Non-pigmented ciliary epithelial cell (primary cell): ENCODE measurements around the gene TEAD4.

Experiments
- DNase-seq: peaks from one replicate; pipeline ENCODE4 v3.0.0-alpha.2; 2010; ENCODE audit warnings: low read depth

TEAD4 gene

DNA sequence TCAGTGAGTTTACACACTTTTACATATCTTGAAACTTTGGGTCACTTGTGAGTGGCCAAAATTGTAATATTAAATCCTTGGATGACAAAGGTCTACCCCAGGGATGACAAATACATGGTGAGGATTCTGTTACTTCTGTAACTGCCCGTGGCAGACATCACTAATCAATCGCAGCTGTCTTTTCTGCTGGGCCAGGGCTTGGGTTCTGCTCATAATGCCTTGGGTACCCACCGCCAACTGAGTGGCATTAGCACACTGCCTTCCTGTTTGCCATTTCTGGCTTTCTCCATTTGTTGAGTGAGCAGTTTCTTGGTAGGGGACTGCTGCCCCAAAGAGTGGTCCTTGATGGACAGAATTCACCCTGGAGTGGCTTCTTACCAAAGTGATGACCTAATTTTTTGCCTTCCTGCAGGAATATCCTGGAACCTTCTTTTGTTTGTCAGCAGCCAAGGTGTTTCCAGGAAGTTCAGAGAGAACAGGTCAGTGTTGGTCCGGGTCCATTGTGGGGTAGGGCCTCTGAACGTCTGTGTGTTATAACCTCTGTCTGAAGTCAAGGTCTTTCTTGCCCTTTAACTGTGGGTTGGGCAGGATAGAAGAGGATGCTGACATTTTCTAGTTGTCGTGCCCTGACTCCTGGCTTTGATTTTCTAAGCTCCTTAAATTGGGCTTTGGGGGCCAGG lies 124.2 kb downstream of the TEAD4 start:
- DNase-seq, result no peak

DNA sequence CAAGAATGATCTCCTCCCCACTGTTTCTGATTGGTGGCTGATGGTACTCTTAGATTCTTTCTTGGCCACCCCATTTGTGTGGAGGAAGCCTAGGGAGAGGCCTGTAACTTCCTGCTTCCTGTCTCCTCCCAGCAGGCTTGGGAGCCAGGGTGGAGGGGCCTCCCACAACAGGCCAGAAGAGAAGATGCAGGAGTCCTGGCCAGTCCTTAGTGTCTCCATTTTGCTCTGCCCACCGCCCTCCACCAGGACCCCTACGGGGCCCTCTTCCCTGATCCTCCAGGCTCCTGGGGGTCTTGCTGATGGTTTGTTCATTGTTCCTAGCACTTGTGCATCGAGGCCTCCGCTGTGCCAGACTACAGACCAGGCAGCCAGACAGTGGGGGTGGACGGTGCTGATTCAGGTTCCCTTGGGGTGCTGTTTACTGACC lies 124.7 kb downstream of the TEAD4 start:
- no peak for DNase-seq

DNA sequence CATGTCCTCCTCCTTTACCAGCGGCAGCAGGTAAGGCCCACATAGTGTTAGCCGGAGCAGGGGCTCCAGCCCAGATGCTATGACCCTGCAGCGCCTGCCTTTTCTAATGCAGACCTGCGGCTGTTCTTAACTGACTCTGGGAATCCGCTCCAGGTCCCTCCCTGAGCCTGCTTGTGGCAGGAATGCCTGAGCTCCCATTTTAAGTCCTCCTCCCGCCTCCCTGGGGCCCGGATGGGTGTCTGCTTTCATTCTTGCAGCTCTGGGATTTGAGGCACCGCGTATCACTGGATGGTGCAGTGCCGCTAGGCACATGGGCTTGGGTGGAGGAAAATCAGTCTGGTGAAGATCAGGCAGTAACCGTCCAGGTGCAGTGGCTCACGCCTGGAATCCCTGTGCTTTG lies 125.5 kb downstream of the TEAD4 start:
- DNase-seq, result no peak

DNA sequence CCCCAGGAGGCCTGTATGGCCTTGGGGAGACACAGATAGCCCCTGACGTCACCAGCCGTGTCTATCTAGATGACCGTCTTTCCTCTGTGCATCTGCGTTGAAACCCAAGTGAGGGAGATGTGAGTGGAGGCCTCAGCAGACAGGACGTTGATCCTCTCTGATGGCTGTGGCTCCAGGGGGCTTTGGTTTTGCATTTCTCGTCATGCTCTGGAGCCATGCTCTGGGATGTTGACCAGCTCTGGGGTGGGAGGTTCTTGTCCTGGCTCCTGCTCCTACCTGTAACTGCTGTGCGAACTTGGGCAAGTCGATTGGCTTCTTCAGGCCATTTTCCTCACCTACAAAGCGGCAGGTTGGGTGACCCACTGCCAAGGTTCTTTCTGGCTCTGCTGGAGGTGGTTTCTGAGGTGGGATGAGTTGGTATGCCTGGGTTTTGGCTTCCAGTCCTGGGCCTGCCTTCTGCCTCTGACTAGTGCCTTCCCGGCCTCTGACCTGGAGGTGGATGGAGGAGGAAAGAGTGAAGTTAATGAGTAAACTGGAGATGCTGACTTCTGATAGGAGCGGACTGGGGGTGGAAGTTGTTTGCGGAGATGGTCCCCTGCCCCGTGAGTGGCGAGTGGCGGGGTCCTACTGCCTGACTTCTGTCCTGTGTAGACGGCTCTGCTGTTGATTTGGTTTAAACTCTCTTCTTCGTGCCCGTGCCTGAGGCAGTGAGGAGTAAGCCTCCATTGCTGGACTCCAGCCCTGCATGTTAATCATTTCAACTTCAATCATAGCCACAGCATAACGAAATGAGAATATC lies 126.3 kb downstream of the TEAD4 start:
- no peak for DNase-seq

DNA sequence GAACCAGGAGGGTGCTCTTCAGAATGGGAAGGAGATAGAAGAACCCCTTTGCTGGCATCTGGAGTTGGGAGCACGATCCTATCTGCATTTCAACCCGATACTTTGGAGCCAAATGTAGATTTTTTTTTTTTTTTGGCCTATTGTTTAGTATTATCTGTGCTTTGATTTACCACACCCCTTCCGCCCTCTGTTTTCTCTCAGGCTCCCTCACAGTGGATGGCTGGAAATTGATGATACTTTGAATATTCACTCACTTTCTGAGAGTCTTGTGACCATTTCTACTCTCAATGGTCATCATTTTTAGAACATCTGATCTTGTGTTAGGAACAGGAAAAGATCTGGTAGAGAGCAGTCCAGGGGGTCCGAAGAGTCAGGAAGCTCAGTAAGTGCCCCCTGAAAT lies 127.0 kb downstream of the TEAD4 start:
- no peak for DNase-seq

DNA sequence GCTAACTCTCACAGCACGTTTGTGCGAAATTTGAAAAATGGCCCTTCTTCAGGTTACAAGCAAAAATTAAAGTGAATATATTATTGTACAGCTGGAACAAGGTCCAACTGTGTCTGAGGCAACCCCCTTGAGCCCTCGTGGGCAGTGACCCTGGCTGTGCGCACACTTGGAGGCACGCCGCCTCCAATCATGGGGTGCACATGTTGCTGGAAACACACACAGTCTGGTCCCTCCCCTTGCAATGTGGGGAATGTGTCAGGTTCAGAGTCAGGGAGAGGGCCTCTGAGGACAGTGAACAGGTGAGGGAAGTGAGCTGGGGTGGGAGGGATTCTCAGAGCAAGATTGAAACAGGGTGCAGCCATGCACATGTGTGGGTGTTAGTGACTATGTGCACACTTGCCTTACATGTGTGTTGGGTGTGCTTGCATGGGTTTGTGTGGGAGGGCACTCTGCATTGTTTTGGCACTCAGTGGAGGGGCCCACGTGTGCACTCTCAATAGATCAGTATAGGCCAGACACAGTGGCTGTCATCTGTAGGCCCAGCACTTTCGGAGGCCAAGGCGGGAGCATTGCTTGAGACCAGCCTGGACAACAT lies 127.6 kb downstream of the TEAD4 start:
- no peak for DNase-seq

DNA sequence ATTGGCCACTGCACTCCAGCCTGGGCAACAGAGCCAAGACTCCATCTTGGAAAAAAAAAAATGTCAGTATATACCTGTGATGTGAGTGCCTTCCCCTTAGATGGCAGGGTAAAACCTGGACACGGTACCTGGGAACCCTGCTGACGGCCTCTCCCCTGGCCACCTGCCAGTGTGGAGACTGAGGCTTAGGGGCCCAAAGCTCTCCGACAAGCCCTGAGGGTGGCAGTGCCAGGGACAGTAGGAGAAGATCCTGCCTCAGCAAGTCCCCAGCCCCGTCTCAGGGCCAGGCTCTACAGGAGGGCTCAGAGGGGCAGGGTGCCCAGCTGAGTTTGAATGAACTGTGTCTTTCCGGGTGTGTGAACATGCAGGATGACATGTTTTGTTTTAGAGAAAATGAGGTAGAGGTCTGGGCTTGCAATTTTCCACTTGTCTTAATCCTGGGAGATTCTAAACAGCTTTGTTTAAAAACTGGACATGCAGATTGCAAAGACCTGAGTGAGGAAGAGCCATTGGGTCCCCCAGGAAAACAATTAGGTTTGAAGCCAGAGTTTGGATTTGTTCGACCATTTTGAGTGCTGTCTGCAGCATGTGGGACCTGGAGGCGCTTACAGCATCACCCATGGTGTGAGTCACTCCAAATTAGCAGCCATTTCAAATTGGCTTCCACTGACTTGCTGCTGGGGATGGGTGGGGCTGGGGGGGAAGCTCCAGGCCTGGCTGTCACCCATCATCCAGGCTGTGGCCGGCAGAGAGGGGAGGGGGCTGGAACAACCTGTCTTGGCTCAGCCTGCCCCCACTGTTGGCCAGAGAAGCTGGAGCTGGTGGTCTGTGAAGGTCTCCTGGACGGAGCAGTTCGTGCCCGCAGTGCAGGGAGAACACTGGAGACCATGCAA lies 128.8 kb downstream of the TEAD4 start:
- no peak for DNase-seq

DNA sequence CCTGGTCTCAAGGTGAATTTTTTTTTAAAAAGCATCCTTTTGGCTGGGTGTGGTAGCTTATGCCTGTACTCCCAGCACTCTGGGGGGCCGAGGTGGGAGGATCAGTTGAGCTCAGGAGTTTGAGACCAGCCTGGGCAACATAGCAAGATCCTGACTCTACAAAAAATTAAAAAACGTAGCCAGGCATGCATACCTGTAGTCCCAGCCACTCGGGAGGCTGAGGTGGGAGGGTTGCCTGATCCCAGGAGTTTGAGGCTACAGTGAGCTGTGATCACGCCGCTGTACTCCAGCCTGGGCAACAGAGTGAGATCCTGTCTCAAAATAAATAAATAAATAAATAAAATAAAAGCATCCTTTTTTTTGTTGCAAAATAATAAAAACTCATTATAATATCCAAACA lies 130.4 kb downstream of the TEAD4 start:
- no peak for DNase-seq
